OCI-LY3 (cell line): Measurements from ENCODE around the gene CAV2.

Source experiments
- CTCF ChIP-seq: fragments of 200-600, 300-600 bp; sonication (generic); IDR thresholded peaks from 2 replicates; pipeline ENCODE4 v1.5.1; 2014; ENCODE audit warnings: antibody characterized with exemption, low read length, low read depth
- EZH2phosphoT487 ChIP-seq: fragments of 200-600 bp; shearing (Covaris generic); IDR thresholded peaks from 2 replicates; pipeline ENCODE4 v1.6.1; 2018; ENCODE audit warnings: antibody characterized with exemption, mixed run types, low read depth

DNA sequence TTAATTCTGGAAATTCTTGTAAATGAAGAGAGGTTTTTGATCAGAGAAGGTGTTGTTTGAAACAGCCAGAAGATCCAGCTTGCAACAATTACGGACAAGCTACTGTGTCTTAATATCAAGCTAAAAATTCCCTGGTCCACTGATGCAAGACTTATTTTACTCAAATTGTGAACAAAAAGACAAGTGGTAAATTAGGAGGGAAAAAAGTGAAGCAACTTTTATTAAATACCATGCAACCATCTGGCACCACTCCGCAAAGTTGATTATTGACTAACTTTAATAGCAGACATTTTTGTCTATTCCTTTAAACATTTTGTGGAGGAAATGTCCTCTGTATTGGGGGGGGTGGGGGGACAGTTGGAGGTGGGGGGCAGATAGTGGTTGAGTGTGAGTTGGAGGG lies 5.1 kb upstream of the CAV2 start:
- TF ChIP-seq CTCF, result no peak
- TF ChIP-seq EZH2phosphoT487, result no peak
